PC-3 (cell line): Measurements from ENCODE around the gene WWC2. TPM values are rescaled to one million over a fixed set of nuclear protein-coding genes. Genes with fewer than 3 reads are reported as not detected.

ENCODE experiments used
- ATAC-seq: fragments of 200-7000 bp; cut with Tn5 transposase; 2 replicates; pipeline ENCODE4 v1.9.1; 2020; ENCODE audit warnings: mild to moderate bottlenecking, moderate library complexity
- BruUV-seq: library from RNA; stranded (reverse); fragments of 400-500 nt; replicated peaks from 2 replicates; lab custom pipeline; 2021; lab: Mats Ljungman, UMichigan
- CTCF ChIA-PET: fragments of 300-600 bp; sonication (Branson Sonifier 250); formaldehyde crosslinking; loops from one replicate; lab custom pipeline; 2022; ENCODE audit warnings: antibody characterized with exemption; lab: Charles Lee
- POLR2A ChIA-PET: fragments of 300-600 bp; sonication (Branson Sonifier 250); formaldehyde crosslinking; loops from one replicate; lab custom pipeline; 2022; ENCODE audit warnings: antibody characterized with exemption; ENCODE audit not compliant: unreplicated experiment; lab: Charles Lee
- DNase-seq: peaks from one replicate; pipeline ENCODE4 v3.0.0-alpha.2; 2015
- H2AFZ ChIP-seq: fragments of 300-600 bp; sonication (generic); 2 replicates; pipeline ENCODE4 v1.6.0; 2016; ENCODE audit warnings: antibody characterized with exemption, low read length
- H3F3A ChIP-seq: fragments of 300-600 bp; sonication (generic); one replicate; pipeline ENCODE4 v1.6.0; 2017; ENCODE audit warnings: antibody characterized with exemption, low read length, control low read depth, mild to moderate bottlenecking; ENCODE audit not compliant: unreplicated experiment
- H3K27ac ChIP-seq: fragments of 300-600 bp; sonication (generic); 2 replicates; pipeline ENCODE4 v1.5.1; 2016; ENCODE audit warnings: mild to moderate bottlenecking, low read length
- H3K27me3 ChIP-seq: fragments of 300-600 bp; sonication (generic); 2 replicates; pipeline ENCODE4 v1.6.1; 2016; ENCODE audit warnings: low read length, mixed read lengths
- H3K36me3 ChIP-seq: fragments of 300-600 bp; sonication (generic); 2 replicates; pipeline ENCODE4 v1.6.1; 2016; ENCODE audit warnings: low read depth, mixed run types, low read length, mixed read lengths
- H3K4me1 ChIP-seq: fragments of 300-600 bp; sonication (generic); 2 replicates; pipeline ENCODE4 v1.5.1; 2016; ENCODE audit warnings: low read length; ENCODE audit not compliant: insufficient read depth
- H3K4me2 ChIP-seq: fragments of 300-600 bp; sonication (generic); 2 replicates; pipeline ENCODE4 v1.6.0; 2016; ENCODE audit warnings: low read length
- H3K4me3 ChIP-seq: fragments of 300-600 bp; sonication (generic); 2 replicates; pipeline ENCODE4 v1.5.1; 2016; ENCODE audit warnings: mild to moderate bottlenecking, low read length, mixed read lengths
- H3K79me2 ChIP-seq: fragments of 300-600 bp; sonication (generic); 2 replicates; pipeline ENCODE4 v1.6.1; 2017; ENCODE audit warnings: low read length, mixed read lengths
- H3K9ac ChIP-seq: fragments of 300-600 bp; sonication (generic); 2 replicates; pipeline ENCODE4 v1.6.0; 2016; ENCODE audit warnings: mild to moderate bottlenecking, low read length
- H3K9me2 ChIP-seq: fragments of 300-600 bp; sonication (generic); replicated peaks from 2 replicates; pipeline ENCODE4 v1.6.1; 2016; ENCODE audit warnings: mixed run types, low read length, mixed read lengths
- H3K9me3 ChIP-seq: fragments of 300-600 bp; sonication (generic); 2 replicates; pipeline ENCODE4 v1.6.1; 2016; ENCODE audit warnings: low read length, mixed read lengths
- H4K20me1 ChIP-seq: fragments of 300-600 bp; sonication (generic); 2 replicates; pipeline ENCODE4 v1.6.1; 2016; ENCODE audit warnings: low read length, mixed read lengths
- CTCF ChIP-seq: fragments of 300-600 bp; sonication (generic); conservative IDR thresholded peaks from 2 replicates; pipeline ENCODE4 v1.5.1; 2017; ENCODE audit warnings: antibody characterized with exemption, low read depth, mild to moderate bottlenecking, low read length
- EZH2 ChIP-seq: fragments of 300-600 bp; sonication (generic); IDR thresholded peaks from one replicate; pipeline ENCODE4 v1.6.1; 2017; ENCODE audit warnings: antibody characterized with exemption, mild to moderate bottlenecking, low read length; ENCODE audit not compliant: unreplicated experiment
- EZH2phosphoT487 ChIP-seq: fragments of 300-600 bp; sonication (generic); IDR thresholded peaks from 2 replicates; pipeline ENCODE4 v1.6.1; 2018; ENCODE audit warnings: mild to moderate bottlenecking, antibody characterized with exemption, low read length, borderline replicate concordance
- intact Hi-C: fragments of 100-400 bp; cut with micrococcal nuclease; formaldehyde crosslinking; loops from 2 replicates; pipeline ENCODE4 v1.9.0; 2023
- total RNA-seq: library from RNA; depleted of rRNA; stranded (reverse); fragments of >200 nt; gene quantifications from 2 replicates; pipeline ENCODE4 v1.2.3, GENCODE V29; 2014

The WWC2 gene
- total RNA-seq, 1 experiment from 2014 or later = 15.8 TPM

GRCh38 chr4:183249854-183250253 is 150.8 kb downstream of the WWC2 start:
- Histone ChIP-seq H3K79me2 (no peaks in the 10 kb centered on the region), H4K20me1 (no peaks in the 10 kb centered on the region), H3K4me3 (no peak overlapping the region), H3K9me2 (no peaks in the 10 kb centered on the region), H3K9me3 (no peaks in the 10 kb centered on the region), H3K36me3 (no peaks in the 10 kb centered on the region; the same call in 1 of the 2 replicates), H3K9ac (no peak overlapping the region), H3K27ac (no peak overlapping the region), H3K4me1 (peaks cover 18% of the 10 kb centered on the region), H3K27me3 (no peaks in the 10 kb centered on the region), H3F3A (no peaks in the 10 kb centered on the region), H2AFZ (no peak overlapping the region), H3K4me2 (no peak overlapping the region)
- peak; percentile 50 for DNase-seq
- intact Hi-C loops = loop anchor here (1.0 to 10.0 kb wide), 2 partner anchors 177 to 795 kb away; no protein-coding TSS in a partner anchor
- BruUV-seq = no TSS peak
- peak; percentile 79 for ATAC-seq
- TF ChIP-seq CTCF = peak; percentile 62
- TF ChIP-seq EZH2phosphoT487 = no peak
- CTCF ChIA-PET = interaction anchor here (0.9 to 1.6 kb wide), 3 partner anchors 10 to 312 kb away, joined by 3 to 12 read pairs (median 4); no protein-coding TSS in a partner anchor
- POLR2A ChIA-PET = interaction anchor here (0.5 kb wide), 1 partner anchor 151 kb away, joined by 3 read pairs; the partner anchor contains the start of gene WWC2

- H3K9me2 ChIP-seq = no peaks in the 10 kb centered on the region
- TF ChIP-seq CTCF (no peak), EZH2phosphoT487 (no peak), EZH2 (no peak)
- peaks cover 28% of the 10 kb centered on the region for H3K4me1 ChIP-seq
- no peak overlapping the region for H3K9ac ChIP-seq
- H3K79me2 ChIP-seq = no peaks in the 10 kb centered on the region
- no peak overlapping the region for H3K4me3 ChIP-seq
- H3K9me3 ChIP-seq = no peaks in the 10 kb centered on the region
- CTCF ChIA-PET = interaction anchor here (0.6 to 1.6 kb wide), 3 partner anchors 9 to 659 kb away, joined by 3 to 12 read pairs (median 4); no protein-coding TSS in a partner anchor
- no peaks in the 10 kb centered on the region; the same call in 1 of the 2 replicates for H3K36me3 ChIP-seq
- H3F3A ChIP-seq = no peaks in the 10 kb centered on the region
- H3K4me2 ChIP-seq = no peak overlapping the region
- DNase-seq (no peak), ATAC-seq (no peak)
- H2AFZ ChIP-seq = no peak overlapping the region
- intact Hi-C loops = loop anchor here (1.0 to 10.0 kb wide), 2 partner anchors 178 to 796 kb away; no protein-coding TSS in a partner anchor
- BruUV-seq = no TSS peak
- H3K27ac ChIP-seq = no peak overlapping the region
- H4K20me1 ChIP-seq = no peaks in the 10 kb centered on the region
- POLR2A ChIA-PET = no interaction called here
- no peaks in the 10 kb centered on the region for H3K27me3 ChIP-seq
These were observed 151.8 kb downstream of the WWC2 start for GRCh38 chr4:183250831-183251230.

GRCh38 chr4:183252959-183253358 is 153.9 kb downstream of the WWC2 start:
- no peaks in the 10 kb centered on the region for H4K20me1 ChIP-seq
- H3K4me1 ChIP-seq = peaks cover 37% of the 10 kb centered on the region
- no peak overlapping the region for H3K4me2 ChIP-seq
- intact Hi-C loops = loop anchor here (10.0 kb wide), 1 partner anchor 798 kb away; no protein-coding TSS in a partner anchor
- no peaks in the 10 kb centered on the region for H3K9me3 ChIP-seq
- TF ChIP-seq CTCF (no peak), EZH2phosphoT487 (no peak), EZH2 (no peak)
- H3K4me3 ChIP-seq = no peak overlapping the region
- ChIA-PET CTCF (no interaction called here), POLR2A (no interaction called here)
- DNase-seq (no peak), ATAC-seq (no peak)
- no peak overlapping the region for H3K27ac ChIP-seq
- H3K27me3 ChIP-seq = no peaks in the 10 kb centered on the region
- no peaks in the 10 kb centered on the region for H3K9me2 ChIP-seq
- H3K9ac ChIP-seq = no peak overlapping the region
- H3F3A ChIP-seq = no peaks in the 10 kb centered on the region
- H2AFZ ChIP-seq = no peak overlapping the region
- no TSS peak for BruUV-seq
- no peaks in the 10 kb centered on the region for H3K79me2 ChIP-seq
- H3K36me3 ChIP-seq = no peaks in the 10 kb centered on the region; the same call in 1 of the 2 replicates
